Neuronal stem cell (in vitro differentiated cells): Measurements from ENCODE around the gene PRDM2.

ENCODE experiments used
- DNase-seq: peaks from one replicate; pipeline ENCODE4 v3.0.0-alpha.2; 2013; ENCODE audit warnings: low spot score
- H2AFZ ChIP-seq: one replicate; pipeline ENCODE4 v1.6.1; 2013; ENCODE audit warnings: mild to moderate bottlenecking, low read length, inconsistent platforms
- H2AK5ac ChIP-seq: 2 replicates; pipeline ENCODE4 v1.6.1; 2013; ENCODE audit warnings: low read depth, mild to moderate bottlenecking, inconsistent platforms, low read length, moderate library complexity, mixed read lengths
- H2BK120ac ChIP-seq: 2 replicates; pipeline ENCODE4 v1.6.1; 2013; ENCODE audit warnings: low read depth, mild to moderate bottlenecking, inconsistent platforms, low read length, moderate library complexity, mixed read lengths
- H2BK12ac ChIP-seq: one replicate; pipeline ENCODE4 v1.6.1; 2013; ENCODE audit warnings: low read length, inconsistent platforms
- H2BK15ac ChIP-seq: 2 replicates; pipeline ENCODE4 v1.6.1; 2013; ENCODE audit warnings: mild to moderate bottlenecking, low read length, inconsistent platforms, mixed read lengths
- H2BK5ac ChIP-seq: one replicate; pipeline ENCODE4 v1.6.1; 2013; ENCODE audit warnings: inconsistent platforms, mild to moderate bottlenecking, low read length, moderate library complexity
- H3K14ac ChIP-seq: one replicate; pipeline ENCODE4 v1.6.1; 2013; ENCODE audit warnings: low read length, inconsistent platforms
- H3K18ac ChIP-seq: 2 replicates; pipeline ENCODE4 v1.6.1; 2013; ENCODE audit warnings: low read length, inconsistent platforms
- H3K23ac ChIP-seq: 2 replicates; pipeline ENCODE4 v1.6.1; 2013; ENCODE audit warnings: low read depth, mild to moderate bottlenecking, mixed read lengths, low read length, inconsistent platforms; ENCODE audit not compliant: poor library complexity
- H3K27ac ChIP-seq: replicated peaks from 3 replicates; pipeline ENCODE4 v1.5.1; 2013; ENCODE audit warnings: low read length, inconsistent platforms
- H3K27me3 ChIP-seq, 3 experiments: 2 replicates each; pipeline ENCODE4 v1.6.1; 2013; ENCODE audit warnings: low read length in 3 of 3, mild to moderate bottlenecking in 2 of 3, inconsistent platforms in 1 of 3, low read depth in 1 of 3, mixed read lengths in 1 of 3, moderate library complexity in 1 of 3; ENCODE audit not compliant: control insufficient read depth in 3 of 3, insufficient read depth in 3 of 3
- H3K36me3 ChIP-seq, 2 donors: replicated peaks in 1 of 2; 2 replicates each; pipeline ENCODE4 v1.6.1; 2013; ENCODE audit warnings: low read length in 2 of 2; ENCODE audit not compliant: control insufficient read depth in 2 of 2, insufficient read depth in 2 of 2
- H3K4ac ChIP-seq: 2 replicates; pipeline ENCODE4 v1.6.1; 2013; ENCODE audit warnings: inconsistent platforms, mild to moderate bottlenecking, low read length, moderate library complexity
- H3K4me1 ChIP-seq, 2 donors: 1 replicate in 1 of 2; 2 replicates in 1 of 2; pipeline ENCODE4 v1.6.1; 2013; ENCODE audit warnings: low read length in 2 of 2, low read depth in 1 of 2; ENCODE audit not compliant: control insufficient read depth in 2 of 2, insufficient read depth in 1 of 2
- H3K4me2 ChIP-seq: one replicate; pipeline ENCODE4 v1.6.1; 2013; ENCODE audit warnings: mild to moderate bottlenecking, low read length, inconsistent platforms; ENCODE audit not compliant: insufficient read depth, poor library complexity, severe bottlenecking
- H3K4me3 ChIP-seq, 2 donors: 2 replicates each; pipeline ENCODE4 v1.5.1; 2013; ENCODE audit warnings: low read length in 2 of 2, mild to moderate bottlenecking in 2 of 2, inconsistent platforms in 1 of 2, moderate library complexity in 1 of 2
- H3K79me1 ChIP-seq: one replicate; pipeline ENCODE4 v1.6.1; 2013; ENCODE audit warnings: low read depth, mild to moderate bottlenecking, inconsistent platforms, low read length, moderate library complexity
- H3K9ac ChIP-seq: one replicate; pipeline ENCODE4 v1.6.1; 2013; ENCODE audit warnings: mild to moderate bottlenecking, low read depth, low read length, inconsistent platforms; ENCODE audit not compliant: poor library complexity
- H3K9me3 ChIP-seq, 2 donors: replicated peaks in 1 of 2; 2 replicates each; pipeline versions ENCODE3 to v1.6.1; 2013; ENCODE audit warnings: low read length in 2 of 2, mild to moderate bottlenecking in 2 of 2, inconsistent platforms in 1 of 2, low read depth in 1 of 2, mixed read lengths in 1 of 2, moderate library complexity in 1 of 2; ENCODE audit not compliant: control insufficient read depth in 2 of 2, insufficient read depth in 1 of 2
- H4K8ac ChIP-seq: one replicate; pipeline ENCODE4 v1.6.1; 2013; ENCODE audit warnings: low read depth, mild to moderate bottlenecking, inconsistent platforms, low read length, moderate library complexity
- H4K91ac ChIP-seq: one replicate; pipeline ENCODE4 v1.6.1; 2013; ENCODE audit warnings: low read length, low read depth, mild to moderate bottlenecking, inconsistent platforms; ENCODE audit not compliant: poor library complexity
- WGBS, 2 donors: extraction: QIAGEN DNeasy Blood & Tissue Kit; methylation state at CpG; one replicate each; pipeline ENCODE4 v1.1.7; 2013; ENCODE audit warnings: missing lambda C conversion rate in 2 of 2, mixed read lengths in 1 of 2; ENCODE audit not compliant: insufficient read length in 2 of 2, insufficient replicate concordance in 1 of 2; ENCODE audit errors: extremely low coverage in 2 of 2; 5-methylcytosine and 5-hydroxymethylcytosine counted together

The PRDM2 gene

GRCh38 chr1:13851726-13852125 is 151.7 kb downstream of the PRDM2 start:
- Histone ChIP-seq H3K18ac (no peak overlapping the region), H3K27me3 (peaks cover 0 to 3% (median 0%) of the 10 kb centered on the region in 3 experiments), H3K79me1 (no peaks in the 10 kb centered on the region), H2BK12ac (no peak overlapping the region), H3K4ac (no peak overlapping the region), H3K14ac (no peak overlapping the region), H3K27ac (no peak overlapping the region), H3K9ac (no peak overlapping the region), H4K8ac (no peak overlapping the region), H2AK5ac (no peak overlapping the region), H4K91ac (no peak overlapping the region), H2AFZ (no peak overlapping the region), H3K23ac (no peak overlapping the region), H3K4me1 (no peaks in the 10 kb centered on the region), H2BK15ac (no peak overlapping the region), H2BK120ac (no peak overlapping the region), H2BK5ac (no peak overlapping the region), H3K4me3 (no peak overlapping the region), H3K36me3 (peaks cover 0 to 2% of the 10 kb centered on the region in 2 donors), H3K9me3 (peaks cover 0 to 3% of the 10 kb centered on the region in 2 donors), H3K4me2 (no peak overlapping the region)
- DNase-seq: no peak
- no CpG with 5 or more reads among the region's 2 CpGs for WGBS, 2 donors

- no peak overlapping the region for H4K91ac ChIP-seq
- no peak overlapping the region for H2BK15ac ChIP-seq
- no peak overlapping the region for H3K4me3 ChIP-seq
- no peaks in the 10 kb centered on the region for H3K4me1 ChIP-seq
- no CpG with 5 or more reads among the region's 1 CpG for WGBS, 2 donors
- no peak overlapping the region for H3K14ac ChIP-seq
- no peak overlapping the region for H3K4ac ChIP-seq
- DNase-seq: no peak
- no peak overlapping the region for H3K9ac ChIP-seq
- H3K36me3 ChIP-seq: peaks cover 0 to 2% of the 10 kb centered on the region in 2 donors
- no peaks in the 10 kb centered on the region for H3K79me1 ChIP-seq
- no peak overlapping the region for H2AK5ac ChIP-seq
- H3K27me3 ChIP-seq: peaks cover 0 to 3% (median 0%) of the 10 kb centered on the region in 3 experiments
- H2BK12ac ChIP-seq: no peak overlapping the region
- no peak overlapping the region for H3K23ac ChIP-seq
- H3K18ac ChIP-seq: no peak overlapping the region
- no peak overlapping the region for H3K4me2 ChIP-seq
- no peak overlapping the region for H2BK5ac ChIP-seq
- no peak overlapping the region for H3K27ac ChIP-seq
- no peak overlapping the region for H2BK120ac ChIP-seq
- peaks cover 0 to 4% of the 10 kb centered on the region in 2 donors for H3K9me3 ChIP-seq
- no peak overlapping the region for H4K8ac ChIP-seq
- H2AFZ ChIP-seq: no peak overlapping the region
These were observed 155.6 kb downstream of the PRDM2 start for GRCh38 chr1:13855554-13855953.

- H3K18ac ChIP-seq: no peak overlapping the region
- no peaks in the 10 kb centered on the region for H3K79me1 ChIP-seq
- H2AK5ac ChIP-seq: no peak overlapping the region
- H4K8ac ChIP-seq: no peak overlapping the region
- H3K27me3 ChIP-seq: no peaks in the 10 kb centered on the region
- no peak for DNase-seq
- H3K9me3 ChIP-seq: peaks cover 0 to 4% of the 10 kb centered on the region in 2 donors
- H3K23ac ChIP-seq: no peak overlapping the region
- no peak overlapping the region for H3K14ac ChIP-seq
- no peak overlapping the region for H2AFZ ChIP-seq
- H3K9ac ChIP-seq: no peak overlapping the region
- no peak overlapping the region for H4K91ac ChIP-seq
- peaks cover 0 to 2% of the 10 kb centered on the region in 2 donors for H3K36me3 ChIP-seq
- H3K4me3 ChIP-seq: no peak overlapping the region
- H3K4me2 ChIP-seq: no peak overlapping the region
- H3K27ac ChIP-seq: no peak overlapping the region
- no CpG with 5 or more reads among the region's 2 CpGs for WGBS, 2 donors
- H2BK15ac ChIP-seq: no peak overlapping the region
- no peak overlapping the region for H2BK12ac ChIP-seq
- no peak overlapping the region for H2BK5ac ChIP-seq
- H3K4me1 ChIP-seq: no peaks in the 10 kb centered on the region
- H3K4ac ChIP-seq: no peak overlapping the region
- no peak overlapping the region for H2BK120ac ChIP-seq
These were observed 160.0 kb downstream of the PRDM2 start for GRCh38 chr1:13860031-13860430.

- Histone ChIP-seq H3K4me3 (no peak overlapping the region), H4K91ac (no peak overlapping the region), H3K4me1 (peaks cover 0 to 5% of the 10 kb centered on the region in 2 donors), H2BK120ac (no peak overlapping the region), H2BK12ac (no peak overlapping the region), H3K14ac (no peak overlapping the region), H3K9ac (no peak overlapping the region), H3K4me2 (no peak overlapping the region), H2BK5ac (no peak overlapping the region), H3K27me3 (peaks cover 0 to 16% (median 0%) of the 10 kb centered on the region in 3 experiments), H3K79me1 (no peaks in the 10 kb centered on the region), H3K27ac (no peak overlapping the region), H3K9me3 (no peaks in the 10 kb centered on the region), H2BK15ac (no peak overlapping the region), H3K36me3 (no peaks in the 10 kb centered on the region), H4K8ac (no peak overlapping the region), H2AFZ (no peak overlapping the region), H2AK5ac (no peak overlapping the region), H3K18ac (no peak overlapping the region), H3K23ac (no peak overlapping the region), H3K4ac (no peak overlapping the region)
- no CpG with 5 or more reads among the region's 5 CpGs for WGBS, 2 donors
- DNase-seq: no peak
These were observed 164.8 kb downstream of the PRDM2 start for GRCh38 chr1:13864760-13865159.
